H1 (cell line): ENCODE results near the gene TRAF3. TPM values are rescaled to one million over a fixed set of nuclear protein-coding genes. Genes with fewer than 3 reads are reported as not detected.

ENCODE experiments used
- CREB1 ChIP-seq: IDR thresholded peaks from 2 replicates; pipeline ENCODE4 v1.6.1; 2012; ENCODE audit warnings: inconsistent platforms
- GTF2F1 ChIP-seq: IDR thresholded peaks from 2 replicates; pipeline ENCODE4 v1.6.1; 2012; ENCODE audit warnings: low read depth, low read length, improper control_type of control experiment, borderline replicate concordance
- HDAC2 ChIP-seq, 2 experiments: fragments of 300-600 bp in 1 of 2; sonication (generic) in 1 of 2; IDR thresholded peaks; 2 replicates each; pipeline ENCODE4 v1.6.1; 2011 to 2012; ENCODE audit warnings: low read depth in 2 of 2, low read length in 2 of 2, mild to moderate bottlenecking in 2 of 2, moderate library complexity in 2 of 2, borderline replicate concordance in 1 of 2, inconsistent platforms in 1 of 2
- KDM1A ChIP-seq: fragments of 200-600, 300-600 bp; sonication (generic); IDR thresholded peaks from 2 replicates; pipeline ENCODE4 v1.7.1; 2016; ENCODE audit warnings: mild to moderate bottlenecking, low read length, borderline replicate concordance
- POLR2A ChIP-seq, 2 experiments: IDR thresholded peaks; 1 replicate in 1 of 2; 2 replicates in 1 of 2; pipeline ENCODE4 v1.6.1; 2011; ENCODE audit warnings: low read depth in 2 of 2, low read length in 2 of 2, mild to moderate bottlenecking in 2 of 2; ENCODE audit errors: control extremely low read depth in 1 of 2
- RXRA ChIP-seq: IDR thresholded peaks from 2 replicates; pipeline ENCODE4 v1.6.1; 2011; ENCODE audit warnings: low read depth, mild to moderate bottlenecking, low read length, moderate library complexity; ENCODE audit not compliant: insufficient read depth
- TAF1 ChIP-seq: IDR thresholded peaks from 2 replicates; pipeline ENCODE4 v1.6.1; 2011; ENCODE audit warnings: mild to moderate bottlenecking, low read depth, low read length
- polyA plus RNA-seq, 7 experiments: library from polyadenylated mRNA; depleted of rRNA in 3 of 7; stranded (reverse) in 5 of 7; unstranded in 2 of 7; fragments of >200 nt in 5 of 7; fragments of 200-250 nt in 2 of 7; gene quantifications; 1 replicate in 5 of 7; 2 replicates in 1 of 7; 4 replicates in 1 of 7; pipeline versions ENCODE4 v1.2.1 to v1.2.3, GENCODE V29; 2011 to 2013; ENCODE audit warnings: missing spikeins in 2 of 7, mixed read lengths in 2 of 7
- total RNA-seq: library from RNA; stranded (reverse); fragmentation: NEBNext Ultra II Directional; extraction: Animal tissue kit (Norgen Biotek cat#: 25700); gene quantifications from 2 replicates; pipeline ENCODE4 v1.2.1, GENCODE V29; 2021
- TF ChIP-seq, protein P1 (sequence below): IDR thresholded peaks from 2 replicates; pipeline ENCODE4 v1.6.1; 2012; ENCODE audit warnings: inconsistent platforms
- TF ChIP-seq, protein P2 (sequence below): IDR thresholded peaks from 2 replicates; pipeline ENCODE4 v1.6.1; 2012; ENCODE audit warnings: low read length, inconsistent platforms

Gene TRAF3
- total and polyA plus RNA-seq, 2 of the 8 experiments (the other 6 are each of a cell fraction or from before 2014, with no cell fraction given), result 5.8 to 12.1 TPM

DNA sequence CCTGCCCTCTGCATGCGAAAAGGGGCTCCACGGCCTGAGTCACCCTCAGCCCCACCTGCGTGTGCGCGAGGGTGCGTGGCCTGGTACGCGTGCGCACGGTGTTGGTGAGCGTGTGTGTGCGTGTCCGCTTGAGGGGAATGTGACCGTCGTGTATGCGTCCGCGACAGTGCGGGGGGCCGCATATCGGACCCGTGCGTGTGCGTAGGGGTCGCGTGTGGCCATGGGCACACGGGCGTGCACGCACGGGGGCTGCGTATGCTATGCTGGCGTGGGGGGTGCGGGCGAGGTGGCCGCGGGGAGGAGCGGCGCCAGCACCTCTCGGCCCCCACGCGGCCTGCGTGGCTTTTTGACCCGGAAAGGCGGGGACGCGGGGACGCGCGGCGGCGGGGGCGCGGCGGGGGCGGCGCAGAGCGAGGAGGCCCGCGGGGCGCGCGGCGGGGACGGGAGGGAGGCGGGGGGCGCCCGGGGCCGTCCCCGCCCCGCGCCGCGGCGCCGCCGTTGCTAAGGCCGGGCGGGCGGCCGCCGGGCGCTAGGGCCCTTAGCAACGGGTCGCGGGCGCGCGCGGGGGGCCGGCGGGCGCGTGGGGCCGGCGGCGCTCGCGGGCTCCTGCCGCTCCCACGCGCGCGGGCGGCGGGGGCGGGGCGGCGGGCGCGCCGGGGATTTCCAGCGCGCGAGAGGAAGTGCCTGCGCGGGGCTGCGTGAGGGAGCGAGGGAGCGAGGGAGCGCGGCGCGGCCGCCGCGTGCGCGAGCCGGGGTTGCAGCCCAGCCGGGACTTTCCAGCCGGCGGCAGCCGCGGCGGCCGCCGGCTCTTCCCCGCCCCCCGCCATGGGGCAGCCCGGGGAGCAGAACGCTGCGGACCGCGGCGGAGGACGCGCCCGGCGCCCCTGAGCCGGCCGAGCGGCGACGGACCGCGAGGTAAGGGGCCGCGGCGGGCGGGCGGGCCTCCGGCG, at the start of gene TRAF3 (continued):
- TF ChIP-seq TAF1 (peak; percentile 39; the same call in 1 of the 2 replicates), KDM1A (peak; percentile 58; the same call in 1 of the 2 replicates), POLR2A (IDR thresholded peaks at IDR 0.05; ENCODE audit: control extremely low read depth in 1 of 2, low read depth in 2 of 2, low read length in 2 of 2) (peak in 1 of 2 experiments; percentile 25; a peak in 1 of 3 replicates), GTF2F1 (no peak), CREB1 (no peak), RXRA (no peak), HDAC2 (IDR thresholded peaks at IDR 0.05; ENCODE audit: borderline replicate concordance in 1 of 2, low read depth in 2 of 2, low read length in 2 of 2) (no peak)
- TF ChIP-seq, protein P1, sequence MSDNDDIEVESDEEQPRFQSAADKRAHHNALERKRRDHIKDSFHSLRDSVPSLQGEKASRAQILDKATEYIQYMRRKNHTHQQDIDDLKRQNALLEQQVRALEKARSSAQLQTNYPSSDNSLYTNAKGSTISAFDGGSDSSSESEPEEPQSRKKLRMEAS, result peak; percentile 47; the same call in 1 of the 2 replicates
- TF ChIP-seq, protein P2, sequence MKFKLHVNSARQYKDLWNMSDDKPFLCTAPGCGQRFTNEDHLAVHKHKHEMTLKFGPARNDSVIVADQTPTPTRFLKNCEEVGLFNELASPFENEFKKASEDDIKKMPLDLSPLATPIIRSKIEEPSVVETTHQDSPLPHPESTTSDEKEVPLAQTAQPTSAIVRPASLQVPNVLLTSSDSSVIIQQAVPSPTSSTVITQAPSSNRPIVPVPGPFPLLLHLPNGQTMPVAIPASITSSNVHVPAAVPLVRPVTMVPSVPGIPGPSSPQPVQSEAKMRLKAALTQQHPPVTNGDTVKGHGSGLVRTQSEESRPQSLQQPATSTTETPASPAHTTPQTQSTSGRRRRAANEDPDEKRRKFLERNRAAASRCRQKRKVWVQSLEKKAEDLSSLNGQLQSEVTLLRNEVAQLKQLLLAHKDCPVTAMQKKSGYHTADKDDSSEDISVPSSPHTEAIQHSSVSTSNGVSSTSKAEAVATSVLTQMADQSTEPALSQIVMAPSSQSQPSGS, result no peak
